ES-I3 (cell line): ENCODE measurements around the gene TMC1.

ENCODE experiments used
- H3K36me3 ChIP-seq: 2 replicates; pipeline ENCODE4 v1.6.1; 2013; ENCODE audit warnings: mild to moderate bottlenecking, low read length, control low read depth, moderate library complexity; ENCODE audit not compliant: insufficient read depth
- H3K4me1 ChIP-seq: 2 replicates; pipeline ENCODE4 v1.6.1; 2013; ENCODE audit warnings: mild to moderate bottlenecking, control low read depth, low read length; ENCODE audit not compliant: insufficient read depth
- H3K9ac ChIP-seq: 2 replicates; pipeline ENCODE4 v1.6.1; 2013; ENCODE audit warnings: low read depth, mild to moderate bottlenecking, low read length, moderate library complexity
- H3K9me3 ChIP-seq: 2 replicates; pipeline ENCODE4 v1.6.1; 2013; ENCODE audit warnings: mild to moderate bottlenecking, low read length, moderate library complexity; ENCODE audit not compliant: control insufficient read depth, insufficient read depth

TMC1 gene

DNA sequence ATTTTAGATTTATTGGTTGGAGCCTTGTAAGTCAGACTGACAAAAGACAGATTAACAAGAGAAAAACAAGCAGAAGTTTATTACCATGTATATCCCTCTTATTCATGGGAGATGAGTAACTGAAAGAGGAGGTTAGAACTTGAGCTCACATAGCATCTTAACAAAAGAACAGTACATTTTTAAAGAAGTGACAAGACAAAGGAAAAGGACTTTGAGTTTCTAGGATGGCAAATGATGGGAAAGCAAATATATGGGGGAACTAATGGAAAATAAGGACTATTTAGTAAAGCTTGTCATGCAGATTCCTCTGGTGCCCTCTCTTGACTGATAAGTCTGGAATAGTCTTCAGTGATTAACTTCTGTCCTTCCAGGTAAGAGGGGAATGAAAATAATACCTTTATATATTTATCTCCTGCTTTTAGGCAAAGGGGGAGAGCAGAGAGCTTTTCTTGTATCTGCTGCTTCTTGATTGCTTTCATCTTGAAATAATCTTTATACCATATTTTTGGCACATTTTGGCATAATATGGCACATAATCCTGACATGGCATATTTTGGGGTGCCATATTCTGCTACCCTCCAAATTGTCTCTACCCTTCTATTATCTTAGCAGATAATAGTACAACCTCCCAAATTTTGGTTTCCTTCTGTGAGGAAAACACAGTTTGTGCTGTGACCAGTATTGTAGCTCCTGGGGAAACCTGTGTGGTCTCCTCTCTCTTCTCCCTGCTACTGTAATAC is 206.8 kb downstream of the TMC1 start:
- Histone ChIP-seq H3K36me3 (no peaks in the 10 kb centered on the region), H3K9me3 (peaks cover 19% of the 10 kb centered on the region), H3K9ac (peak overlapping the region; percentile 26; the same call in 1 of the 2 replicates)

DNA sequence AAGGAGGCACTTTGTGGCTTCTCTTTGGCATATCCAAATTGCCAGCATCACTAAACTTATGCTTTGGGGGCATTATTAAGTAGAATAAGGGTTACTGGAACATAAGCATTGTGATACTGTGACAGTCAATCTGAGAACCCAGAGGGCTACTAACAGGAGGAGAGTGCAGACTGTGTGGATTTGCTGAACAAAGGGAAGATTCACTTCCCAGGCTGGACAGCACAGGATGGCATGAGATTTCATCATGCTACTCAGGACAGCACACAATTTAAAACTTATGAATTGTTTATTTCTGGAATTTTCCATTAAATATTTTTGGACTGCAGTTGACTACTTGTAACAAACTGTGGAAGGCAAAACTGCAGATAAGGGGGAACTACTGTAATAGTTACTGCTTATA is 212.5 kb downstream of the TMC1 start:
- Histone ChIP-seq H3K36me3 (no peaks in the 10 kb centered on the region), H3K9me3 (peaks cover 9% of the 10 kb centered on the region), H3K9ac (no peak overlapping the region), H3K4me1 (peaks cover 9% of the 10 kb centered on the region)

More for the DNA sequence above, 206.8 kb downstream of the TMC1 start:
- peaks cover 29% of the 10 kb centered on the region for H3K4me1 ChIP-seq

DNA sequence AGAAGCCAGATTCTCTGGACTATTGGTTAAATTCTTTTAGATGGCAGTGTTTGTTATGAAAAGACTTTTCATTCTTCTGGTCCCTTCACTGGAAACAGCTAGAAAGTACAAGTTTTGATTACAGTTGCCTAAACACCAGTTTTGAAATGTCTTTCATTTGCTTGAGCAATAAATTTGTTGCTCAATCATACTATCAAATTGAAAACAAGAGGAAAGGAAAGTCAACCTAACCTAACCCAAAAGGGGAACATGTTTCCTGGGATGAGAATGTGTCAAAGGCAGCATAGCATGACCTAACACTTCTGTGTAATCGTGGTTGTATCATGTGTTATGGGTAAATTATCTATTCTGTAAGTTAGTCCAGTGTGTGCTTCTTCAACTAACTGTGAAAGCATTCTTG is 213.2 kb downstream of the TMC1 start:
- no peak overlapping the region for H3K9ac ChIP-seq
- peaks cover 9% of the 10 kb centered on the region for H3K9me3 ChIP-seq

DNA sequence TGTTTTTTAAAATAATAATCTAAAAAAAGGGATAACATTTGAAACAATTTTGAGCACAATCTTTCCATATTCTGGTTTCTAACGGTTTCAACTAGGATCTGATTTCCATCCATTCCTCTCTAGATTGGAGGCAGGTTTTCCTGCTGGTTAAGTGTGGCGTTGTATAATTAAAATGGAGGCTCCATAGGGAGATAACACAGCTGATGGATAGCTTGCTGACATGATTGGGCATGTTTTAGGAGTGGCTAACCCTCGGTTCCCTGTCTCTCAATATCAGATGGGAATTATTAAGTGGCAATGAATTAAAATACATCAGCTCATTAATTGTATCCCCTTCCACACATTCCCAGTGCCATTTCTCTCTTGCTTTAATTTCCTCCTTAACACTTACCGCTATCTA is 222.4 kb downstream of the TMC1 start:
- no peak overlapping the region for H3K9ac ChIP-seq
- H3K9me3 ChIP-seq = no peaks in the 10 kb centered on the region
- H3K4me1 ChIP-seq = no peaks in the 10 kb centered on the region; the same call in 1 of the 2 replicates
- no peaks in the 10 kb centered on the region for H3K36me3 ChIP-seq

More for the DNA sequence above, 213.2 kb downstream of the TMC1 start:
- H3K36me3 ChIP-seq = no peaks in the 10 kb centered on the region
- H3K4me1 ChIP-seq = peaks cover 3% of the 10 kb centered on the region; the same call in 1 of the 2 replicates

DNA sequence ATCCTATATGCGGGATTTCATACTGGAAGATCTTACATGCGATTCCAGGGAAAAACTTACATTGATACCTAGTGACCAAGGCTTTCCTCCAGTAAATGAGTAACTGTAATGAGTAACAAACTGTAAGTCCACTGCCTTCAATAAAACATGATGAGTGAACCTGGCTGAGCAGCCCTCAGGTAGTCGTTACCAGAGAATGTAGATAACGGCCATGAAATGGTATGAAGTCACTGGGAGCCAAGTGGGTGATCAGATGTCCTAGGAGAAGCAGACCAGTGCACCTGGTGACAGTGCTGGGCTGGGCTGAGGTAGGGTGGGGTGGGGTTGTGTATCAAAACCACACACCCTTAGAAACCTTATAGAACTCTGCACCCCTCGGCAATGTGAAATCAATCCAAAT is 227.9 kb downstream of the TMC1 start:
- Histone ChIP-seq H3K4me1 (no peaks in the 10 kb centered on the region; the same call in 1 of the 2 replicates), H3K36me3 (no peaks in the 10 kb centered on the region; the same call in 1 of the 2 replicates), H3K9me3 (no peaks in the 10 kb centered on the region), H3K9ac (no peak overlapping the region)

DNA sequence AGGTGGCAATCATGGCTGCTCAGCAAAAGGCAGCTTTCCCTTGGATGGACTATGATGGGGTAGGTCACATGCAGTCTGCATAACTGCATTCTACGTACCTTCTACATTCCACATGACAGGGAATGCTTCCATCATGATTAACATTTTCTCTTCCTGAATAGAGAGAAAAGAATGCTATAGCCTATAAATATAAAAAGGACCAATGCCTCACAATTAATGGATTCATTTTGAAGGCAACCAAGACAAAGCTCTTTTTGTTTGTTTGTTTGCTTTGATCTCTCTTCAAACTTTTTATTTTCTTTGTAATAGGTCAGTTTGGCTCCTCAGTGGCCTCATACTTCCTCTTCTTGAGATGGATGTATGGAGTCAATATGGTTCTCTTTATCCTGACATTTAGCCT is 230.1 kb downstream of the TMC1 start:
- no peak overlapping the region for H3K9ac ChIP-seq
- no peaks in the 10 kb centered on the region; the same call in 1 of the 2 replicates for H3K4me1 ChIP-seq
- no peaks in the 10 kb centered on the region for H3K9me3 ChIP-seq
- H3K36me3 ChIP-seq = no peaks in the 10 kb centered on the region; the same call in 1 of the 2 replicates

DNA sequence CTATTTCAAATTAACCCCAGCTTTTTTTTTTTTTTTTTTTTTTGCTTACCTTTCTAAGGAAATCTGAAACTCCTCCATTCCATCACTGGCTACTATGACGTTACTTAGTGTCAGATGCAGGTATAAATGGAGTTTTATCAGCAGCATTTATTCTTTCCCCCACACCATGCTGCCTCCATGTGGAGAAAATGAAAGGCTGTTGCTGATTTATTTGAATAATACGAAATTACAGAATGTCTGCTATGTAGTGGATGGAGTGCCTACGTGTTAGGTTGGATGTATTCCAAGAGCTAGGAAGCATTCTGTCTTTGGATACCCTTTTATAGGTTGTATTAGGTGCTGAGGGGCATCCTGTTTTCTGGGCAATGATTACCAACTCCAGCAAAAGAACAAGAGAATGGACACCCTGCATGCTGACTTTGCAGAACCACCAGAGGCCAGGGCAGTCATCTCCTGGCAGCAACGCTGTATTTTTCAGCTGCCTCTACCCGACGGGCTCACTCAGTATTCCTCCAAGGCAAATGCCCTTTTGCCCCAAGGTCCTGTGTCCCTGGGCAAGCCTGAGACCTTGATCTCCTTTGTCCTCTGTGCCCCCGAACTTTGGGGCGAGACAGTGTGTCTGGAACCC is 232.0 kb downstream of the TMC1 start:
- no peaks in the 10 kb centered on the region; the same call in 1 of the 2 replicates for H3K4me1 ChIP-seq
- no peaks in the 10 kb centered on the region for H3K9me3 ChIP-seq
- H3K36me3 ChIP-seq = no peaks in the 10 kb centered on the region; the same call in 1 of the 2 replicates
- H3K9ac ChIP-seq = no peak overlapping the region

DNA sequence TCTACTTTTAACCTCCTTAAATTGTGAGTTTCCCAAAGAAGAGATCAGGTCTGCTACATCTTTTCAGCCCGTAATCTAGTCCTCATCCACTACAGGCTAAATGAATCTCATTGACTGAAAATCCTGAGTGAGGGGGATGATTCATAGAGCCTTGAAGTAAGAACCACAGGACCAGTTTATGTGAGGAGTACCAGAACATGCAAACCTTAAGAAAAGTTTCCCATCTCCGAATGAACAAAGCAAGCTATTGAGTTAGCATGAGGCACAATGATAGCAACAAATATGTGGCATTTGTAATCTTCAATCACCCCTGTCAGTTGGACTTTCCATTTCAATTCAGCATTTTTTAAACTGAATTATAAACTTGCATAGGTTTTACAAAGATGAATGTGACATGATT is 234.4 kb downstream of the TMC1 start:
- Histone ChIP-seq H3K4me1 (no peaks in the 10 kb centered on the region), H3K9ac (no peak overlapping the region), H3K9me3 (no peaks in the 10 kb centered on the region), H3K36me3 (no peaks in the 10 kb centered on the region; the same call in 1 of the 2 replicates)

DNA sequence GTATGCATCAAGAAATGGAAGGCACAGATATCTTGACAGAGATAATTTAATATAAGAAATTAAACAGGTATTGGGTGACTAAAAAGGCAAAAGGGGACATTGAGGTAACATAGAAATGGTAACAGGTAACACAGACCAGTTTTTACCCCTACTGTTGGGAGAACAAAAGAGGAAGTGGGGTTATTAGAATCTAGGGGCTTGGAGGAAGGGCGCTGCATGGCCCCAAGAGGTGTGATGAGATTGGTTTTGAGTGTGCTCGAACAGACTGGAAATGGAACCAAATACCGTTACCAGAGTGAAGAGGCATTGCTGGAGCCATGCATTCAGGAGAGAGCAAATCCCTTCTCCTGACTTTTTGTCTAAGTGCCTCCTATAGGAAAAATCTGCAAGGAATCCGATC is 237.5 kb downstream of the TMC1 start:
- no peak overlapping the region for H3K9ac ChIP-seq
- H3K9me3 ChIP-seq = no peaks in the 10 kb centered on the region
- no peaks in the 10 kb centered on the region for H3K36me3 ChIP-seq
- H3K4me1 ChIP-seq = peaks cover 9% of the 10 kb centered on the region; the same call in 1 of the 2 replicates

DNA sequence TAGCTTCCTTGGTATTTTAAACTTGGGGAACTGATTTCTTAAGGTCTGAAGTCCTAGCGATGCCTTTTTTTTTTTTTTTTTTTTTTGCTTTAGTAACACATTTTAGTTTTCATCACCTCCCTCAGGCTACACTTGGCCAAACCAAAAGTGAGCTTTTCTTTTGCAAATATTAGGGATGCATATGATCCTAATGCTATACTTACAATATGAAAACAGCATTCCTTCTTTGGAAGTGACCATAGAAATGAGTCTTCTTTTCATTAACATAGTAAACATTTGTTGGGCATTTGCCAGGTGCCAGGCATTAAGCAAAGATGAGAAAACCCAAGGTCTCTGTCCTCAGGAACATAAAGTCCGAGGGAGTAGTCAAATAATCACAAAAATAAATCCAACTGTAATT is 241.6 kb downstream of the TMC1 start:
- Histone ChIP-seq H3K9ac (no peak overlapping the region), H3K36me3 (no peaks in the 10 kb centered on the region; the same call in 1 of the 2 replicates), H3K9me3 (no peaks in the 10 kb centered on the region), H3K4me1 (peaks cover 9% of the 10 kb centered on the region; the same call in 1 of the 2 replicates)

DNA sequence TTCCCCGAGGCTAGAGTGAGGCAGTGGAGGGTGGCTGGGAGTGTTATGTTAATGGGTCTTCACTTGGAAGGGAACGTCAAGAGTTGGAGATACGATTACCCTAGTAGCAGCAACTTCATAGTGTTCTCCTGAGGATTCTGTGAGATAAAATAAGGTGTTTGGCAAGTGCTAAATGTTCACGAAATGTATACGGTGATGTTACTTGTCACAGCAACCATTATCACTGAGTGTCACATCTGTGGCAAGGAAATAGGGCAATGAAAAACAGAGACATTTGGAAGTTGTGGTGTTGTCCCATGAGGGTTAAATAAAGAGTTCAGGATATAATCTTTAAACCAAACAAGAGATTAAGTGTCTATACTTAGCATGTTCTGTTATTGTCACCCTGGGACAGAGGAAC is 248.1 kb downstream of the TMC1 start:
- H3K9me3 ChIP-seq = no peaks in the 10 kb centered on the region
- no peaks in the 10 kb centered on the region; the same call in 1 of the 2 replicates for H3K36me3 ChIP-seq
- H3K9ac ChIP-seq = no peak overlapping the region
- no peaks in the 10 kb centered on the region for H3K4me1 ChIP-seq

DNA sequence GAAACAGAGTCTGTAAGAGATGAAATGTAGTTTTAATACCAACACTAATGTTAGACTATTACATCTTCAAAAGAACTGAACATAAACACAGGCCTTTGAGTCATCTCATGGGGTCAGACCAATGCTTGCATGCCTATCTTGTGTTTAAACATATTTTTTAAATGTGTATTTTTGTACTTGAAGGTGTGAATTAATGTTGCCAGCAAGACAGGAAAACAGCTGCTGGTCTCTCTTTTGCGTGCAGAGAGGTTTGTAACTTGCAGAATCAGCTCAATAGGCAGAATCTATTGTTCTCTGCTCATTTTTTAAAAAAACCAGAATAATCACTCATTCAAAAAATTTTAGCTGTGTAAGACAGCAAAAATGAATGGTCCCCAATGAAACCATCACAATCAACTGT is 251.3 kb downstream of the TMC1 start:
- Histone ChIP-seq H3K36me3 (no peaks in the 10 kb centered on the region), H3K4me1 (no peaks in the 10 kb centered on the region), H3K9me3 (no peaks in the 10 kb centered on the region), H3K9ac (no peak overlapping the region)

DNA sequence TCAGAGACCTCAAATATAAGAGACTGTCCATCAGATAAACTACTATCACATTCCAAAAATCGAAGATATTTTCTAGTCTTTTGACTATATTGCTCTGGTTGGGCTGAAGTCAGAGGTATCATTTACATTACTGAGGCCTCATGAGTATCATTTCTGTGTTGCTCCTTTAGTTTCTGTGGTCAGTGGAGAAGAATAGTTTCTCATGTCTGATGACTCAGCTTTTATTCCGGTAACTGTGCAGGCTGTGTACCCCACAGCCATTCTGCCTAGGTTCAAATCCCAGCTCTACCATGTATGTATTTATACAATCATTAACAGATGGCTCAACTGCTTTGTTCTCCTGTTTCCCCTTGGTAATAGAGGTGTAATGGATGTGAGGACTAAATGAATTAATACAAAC is 252.2 kb downstream of the TMC1 start:
- Histone ChIP-seq H3K36me3 (no peaks in the 10 kb centered on the region), H3K4me1 (no peaks in the 10 kb centered on the region), H3K9ac (no peak overlapping the region), H3K9me3 (no peaks in the 10 kb centered on the region)

DNA sequence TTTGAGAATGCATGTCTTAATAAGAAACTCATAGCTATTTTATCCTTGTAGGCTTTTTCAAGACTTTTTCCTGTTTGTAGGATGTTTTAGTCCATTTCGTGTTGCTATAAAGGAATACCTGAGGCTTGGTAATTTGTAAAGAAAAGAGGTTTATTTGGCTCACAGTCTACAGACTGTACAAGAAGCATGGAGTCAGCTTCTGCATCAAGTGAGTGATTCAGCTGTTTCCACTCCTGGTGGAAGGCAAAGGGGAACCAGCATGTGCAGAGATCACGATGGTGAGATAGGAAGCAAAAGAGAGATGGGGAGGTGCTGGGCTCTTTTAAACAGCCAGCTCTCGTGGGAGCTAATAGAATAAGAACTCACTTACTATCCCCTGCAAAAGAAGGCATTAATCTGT is 254.2 kb downstream of the TMC1 start:
- no peaks in the 10 kb centered on the region for H3K4me1 ChIP-seq
- H3K9me3 ChIP-seq = no peaks in the 10 kb centered on the region
- no peaks in the 10 kb centered on the region for H3K36me3 ChIP-seq
- no peak overlapping the region for H3K9ac ChIP-seq

DNA sequence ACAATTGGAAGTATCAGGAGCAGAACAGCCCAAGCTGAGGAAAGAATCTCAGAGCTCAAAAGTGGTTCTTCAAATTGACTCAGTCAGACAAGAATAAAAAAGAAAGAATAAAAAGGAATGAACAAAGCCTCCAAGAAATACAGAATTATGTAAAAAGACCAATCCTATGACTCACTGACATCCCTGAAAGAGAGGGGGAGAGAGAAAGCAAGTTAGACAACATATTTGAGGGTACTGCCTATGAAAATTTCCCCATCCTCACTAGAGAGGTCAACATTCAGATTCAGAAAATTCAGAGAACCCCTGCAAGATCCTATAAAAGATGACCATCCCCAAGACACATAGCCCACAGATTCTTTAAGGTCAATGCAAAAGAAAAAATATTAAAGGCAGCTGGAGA is 258.2 kb downstream of the TMC1 start:
- no peak overlapping the region for H3K9ac ChIP-seq
- no peaks in the 10 kb centered on the region for H3K36me3 ChIP-seq
- no peaks in the 10 kb centered on the region for H3K4me1 ChIP-seq
- H3K9me3 ChIP-seq = no peaks in the 10 kb centered on the region
